Stimulated activated naive CD4-positive, alpha-beta T cell (primary cell): ENCODE measurements around the gene RNF150.
"Not testable (repeated sequence)": the region's sequence is repeated elsewhere in the genome, so short reads cannot be mapped to it uniquely, and the experiment has no call there.

Source experiments
- DNase-seq, 6 experiments: peaks; one replicate each; lab custom pipeline; 2025; lab: John Stamatoyannopoulos, UW

The RNF150 gene

DNA sequence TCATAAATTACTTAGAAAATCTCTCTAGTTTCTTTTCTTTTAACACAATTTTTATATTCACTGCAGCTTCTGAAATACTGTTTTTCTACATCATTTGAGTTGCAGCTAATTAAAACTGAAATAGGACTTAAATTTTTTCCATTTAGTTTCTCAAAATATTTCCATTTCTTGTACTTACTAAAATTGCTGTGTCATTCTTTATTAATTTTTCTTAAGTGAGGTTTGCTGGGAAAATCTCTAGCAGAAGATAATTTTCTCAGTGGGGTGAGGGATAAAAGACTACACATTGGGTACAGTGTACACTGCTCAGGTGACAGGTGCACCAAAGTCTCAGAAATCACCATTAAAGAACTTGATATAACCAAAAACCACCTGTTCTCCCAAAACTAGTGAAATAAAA is 57.7 kb downstream of the RNF150 start:
- no peak for DNase-seq

GRCh38 chr4:141074098-141074878 is 59.0 kb downstream of the RNF150 start:
- no peak for DNase-seq

- no peak for DNase-seq
These were observed 66.6 kb downstream of the RNF150 start for GRCh38 chr4:141066690-141067089.

DNA sequence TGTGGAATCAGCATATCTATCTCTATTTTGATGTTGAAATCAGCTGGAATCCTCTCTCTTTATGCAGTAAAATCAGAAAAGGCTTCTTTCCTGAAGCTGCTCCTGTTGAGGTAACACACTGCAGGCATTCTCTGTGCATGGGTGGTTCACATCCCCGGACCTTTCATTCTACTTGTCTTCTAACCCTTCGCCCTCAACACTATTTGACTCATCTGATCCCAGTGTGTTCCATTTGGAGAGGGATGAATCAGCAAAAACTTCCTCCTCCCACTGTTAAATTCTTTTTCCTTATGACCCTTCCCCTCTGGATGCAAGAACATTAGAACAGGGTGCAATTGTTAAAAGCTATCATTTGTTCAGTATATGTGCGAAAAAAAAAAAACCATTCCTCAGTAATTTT is 67.4 kb downstream of the RNF150 start:
- no peak for DNase-seq

- no peak for DNase-seq
These were observed 70.6 kb downstream of the RNF150 start for GRCh38 chr4:141062651-141063050.

DNA sequence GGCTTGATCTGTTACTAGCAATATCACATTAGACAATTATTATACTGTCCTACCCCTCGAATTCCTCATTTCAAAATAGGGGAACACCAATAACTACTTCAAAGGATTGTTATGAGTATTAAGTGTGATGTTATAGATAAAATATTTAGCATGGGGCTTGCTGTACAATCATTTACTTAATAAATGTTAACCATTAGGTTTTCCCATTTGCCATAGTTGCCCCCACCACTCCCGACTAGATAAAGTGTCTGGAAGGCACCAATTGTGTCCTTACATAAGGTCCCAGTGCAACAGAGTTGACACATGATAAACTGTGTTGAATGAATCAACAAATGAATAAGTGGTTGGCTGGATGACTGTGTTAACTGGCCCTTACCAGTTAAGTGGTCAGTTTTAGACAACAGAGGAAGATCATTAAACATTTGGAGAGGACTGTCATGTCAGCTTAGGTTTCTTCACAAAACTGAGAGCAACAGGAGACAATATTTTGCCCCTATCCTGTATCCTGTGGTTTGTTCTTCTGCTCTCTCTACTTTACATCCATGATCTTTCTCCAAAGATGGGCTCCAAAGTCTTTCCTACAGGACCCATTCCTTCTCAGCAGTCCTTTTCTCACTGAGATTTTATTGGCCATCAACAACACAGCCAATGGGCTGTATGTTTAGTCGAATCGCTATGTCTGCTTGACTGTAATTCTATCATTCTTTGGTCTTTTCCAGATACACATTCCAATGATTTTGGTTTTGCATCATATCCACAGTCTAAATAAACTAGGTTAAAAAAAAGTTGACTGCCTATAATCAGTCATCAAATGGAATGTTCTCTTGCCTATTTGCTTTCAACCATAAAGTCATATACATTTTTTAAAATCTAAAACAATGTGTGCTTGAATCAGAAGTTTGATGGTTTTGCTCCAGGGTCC is 74.4 kb downstream of the RNF150 start:
- no peak for DNase-seq

- DNase-seq, result no peak
These were observed 75.7 kb downstream of the RNF150 start for GRCh38 chr4:141057582-141057981.

GRCh38 chr4:141056473-141056872 is 76.8 kb downstream of the RNF150 start:
- DNase-seq, result no peak

DNA sequence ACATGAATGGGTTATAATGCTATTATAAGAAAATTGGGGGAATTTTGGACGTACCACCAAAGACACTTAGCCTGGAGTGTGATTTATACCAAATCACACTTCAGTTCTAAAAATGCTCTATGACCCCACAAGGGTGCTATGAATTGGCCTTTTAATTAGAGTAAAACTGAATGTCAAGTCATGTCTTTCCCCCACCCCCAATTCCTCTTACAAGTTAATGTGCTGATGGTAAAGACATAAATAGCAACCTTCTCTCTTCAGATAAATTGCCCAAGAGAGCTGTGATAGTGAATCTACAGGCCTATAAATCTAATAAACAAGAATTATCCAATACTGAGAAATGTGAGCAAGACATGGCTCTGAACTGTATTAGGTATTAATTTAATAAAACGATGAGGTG is 78.8 kb downstream of the RNF150 start:
- no peak for DNase-seq

GRCh38 chr4:141050999-141051398 is 82.3 kb downstream of the RNF150 start:
- not testable (repeated sequence) for DNase-seq

- DNase-seq, result no peak
These were observed 85.9 kb downstream of the RNF150 start for GRCh38 chr4:141047228-141047884.

DNA sequence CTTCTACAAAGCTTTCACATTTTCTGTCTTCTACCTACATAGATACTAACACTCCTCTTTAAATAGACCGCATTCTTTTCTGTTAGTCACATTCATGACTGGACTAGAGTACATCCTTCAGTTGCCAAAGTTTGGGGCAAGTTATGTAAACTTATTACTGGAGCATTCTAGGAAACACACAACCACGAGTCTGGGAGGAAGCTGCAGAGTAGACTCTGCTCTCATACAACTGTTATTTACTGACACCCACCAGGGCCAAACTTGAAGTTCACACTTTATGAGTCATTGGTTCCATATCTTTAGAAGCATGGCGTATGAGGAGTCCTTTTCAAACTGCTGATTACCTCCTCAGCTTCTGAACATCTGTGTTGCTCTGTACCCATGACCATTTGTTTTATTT is 87.0 kb downstream of the RNF150 start:
- DNase-seq, result no peak

GRCh38 chr4:141045848-141046247 is 87.4 kb downstream of the RNF150 start:
- no peak for DNase-seq

DNA sequence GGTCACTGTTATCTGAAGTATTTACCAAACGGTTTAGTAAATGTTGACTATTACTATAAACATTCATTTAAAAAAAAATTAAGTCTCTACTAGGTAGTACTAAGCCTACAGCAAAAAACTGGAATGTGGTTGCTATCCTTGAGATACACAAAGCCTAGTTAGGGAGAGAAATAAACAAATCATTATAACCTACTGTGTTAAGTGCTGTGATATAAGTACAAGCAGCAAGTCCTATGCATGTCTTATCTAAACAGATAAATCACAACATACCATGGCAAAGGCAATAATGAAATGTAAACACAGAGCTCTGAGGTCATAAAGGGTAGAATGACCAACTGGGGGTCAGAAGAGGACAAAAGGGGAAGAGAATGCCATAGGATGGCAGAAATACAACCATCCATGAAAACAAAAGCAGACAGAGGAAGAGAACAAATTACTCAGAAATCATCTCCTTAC is 92.2 kb downstream of the RNF150 start:
- DNase-seq, result no peak

DNA sequence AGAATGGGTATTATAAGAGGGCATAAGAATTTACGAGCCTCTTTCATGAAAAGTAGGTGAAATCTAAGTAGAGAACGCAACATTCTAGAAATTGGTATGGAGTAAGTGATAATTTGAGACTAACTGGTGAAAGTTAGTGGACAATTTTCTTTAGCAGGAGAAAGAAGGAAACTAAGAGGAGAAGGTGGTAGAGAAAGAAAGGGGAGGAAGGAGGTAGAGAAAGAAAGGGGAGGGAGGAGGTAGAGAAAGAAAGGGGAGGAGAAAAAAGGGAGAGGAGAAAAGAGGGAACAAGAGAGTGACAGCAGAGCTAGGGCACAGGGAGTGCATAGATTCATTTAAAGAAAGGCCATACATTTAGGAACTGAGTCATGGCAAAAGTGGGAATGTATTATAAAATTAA is 94.1 kb downstream of the RNF150 start:
- no peak for DNase-seq

GRCh38 chr4:141038428-141038827 is 94.8 kb downstream of the RNF150 start:
- no peak for DNase-seq

GRCh38 chr4:141037446-141037845 is 95.8 kb downstream of the RNF150 start:
- DNase-seq, result no peak

DNA sequence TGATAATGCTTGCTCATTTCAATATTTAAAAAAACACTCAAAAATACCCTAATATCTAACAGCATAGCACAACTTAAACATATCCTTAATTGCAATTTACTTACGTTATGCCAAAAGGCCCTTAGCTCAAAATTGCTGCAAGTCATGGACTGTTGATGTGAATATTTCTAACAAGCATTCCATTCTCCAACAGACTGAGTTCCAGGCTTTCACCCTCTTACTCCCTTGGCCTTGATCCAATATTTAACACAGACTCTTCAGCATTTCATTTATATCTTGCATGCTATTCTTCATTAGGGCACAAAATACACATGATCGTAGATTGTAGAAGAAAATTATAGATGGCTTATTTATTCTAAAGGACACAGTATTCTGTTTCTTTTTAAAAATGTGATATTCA is 96.5 kb downstream of the RNF150 start:
- DNase-seq, result no peak

- no peak for DNase-seq
These were observed 97.3 kb downstream of the RNF150 start for GRCh38 chr4:141035920-141036319.

- no peak for DNase-seq
These were observed 105.2 kb downstream of the RNF150 start for GRCh38 chr4:141028024-141028529.

GRCh38 chr4:141027421-141027820 is 105.8 kb downstream of the RNF150 start:
- DNase-seq, result no peak

DNA sequence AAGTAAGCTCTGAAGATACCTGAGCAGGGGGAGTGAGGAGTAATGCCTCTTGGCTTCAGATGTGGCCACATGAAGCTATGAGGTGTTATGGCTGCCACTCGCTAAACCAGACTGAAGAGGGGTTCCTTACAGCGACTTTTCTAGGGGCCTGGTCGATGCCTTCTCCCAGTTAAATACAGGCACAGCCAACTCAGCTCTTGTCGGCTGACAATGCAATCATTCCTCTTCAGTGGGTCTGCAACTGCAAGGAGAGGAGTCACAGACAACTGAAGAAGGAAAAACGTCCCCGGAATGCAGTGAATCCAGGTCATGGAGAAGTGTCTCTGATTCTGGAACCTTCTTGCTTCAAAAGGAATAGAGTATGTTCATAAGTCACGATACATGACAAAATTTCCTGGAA is 106.4 kb downstream of the RNF150 start:
- no peak for DNase-seq
